ENCODE results near the gene FKBP4. TPM values are rescaled to one million over a fixed set of nuclear protein-coding genes. Genes with fewer than 3 reads are reported as not detected.

Gene FKBP4
- total RNA-seq, 2 donors from 2014 or later = 63.1 to 274 TPM

DNA sequence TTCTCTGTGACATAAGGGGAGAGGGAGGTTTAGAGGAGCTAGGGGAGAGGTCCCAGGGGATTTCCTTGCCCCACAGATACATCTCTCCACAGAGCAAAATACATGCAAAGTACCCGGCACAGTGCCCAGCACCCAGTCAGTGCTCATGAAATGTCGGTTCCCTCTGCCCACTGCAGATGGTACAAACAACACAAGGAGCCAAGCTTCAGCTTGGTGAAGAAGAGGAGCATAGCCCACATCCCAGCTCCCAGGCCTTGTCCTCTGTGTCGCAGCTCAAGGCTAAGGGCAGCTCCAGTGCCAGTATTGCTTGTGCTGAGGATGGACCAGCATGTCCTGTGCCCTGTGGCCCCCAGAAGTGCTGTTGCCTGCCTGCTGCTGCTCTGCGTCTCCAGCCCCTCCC lies 35.0 kb upstream of the FKBP4 start:
- intact Hi-C loops (cut with DNase I) = no loop called here
- no peaks in the 10 kb centered on the region for H3K36me3 ChIP-seq
- H3K27me3 ChIP-seq = no peaks in the 10 kb centered on the region
- no peak overlapping the region for H3K9ac ChIP-seq (ENCODE audit: low read depth in 2 of 2, low read length in 2 of 2)
- no peak overlapping the region for H3K27ac ChIP-seq
- TF ChIP-seq, protein P1, sequence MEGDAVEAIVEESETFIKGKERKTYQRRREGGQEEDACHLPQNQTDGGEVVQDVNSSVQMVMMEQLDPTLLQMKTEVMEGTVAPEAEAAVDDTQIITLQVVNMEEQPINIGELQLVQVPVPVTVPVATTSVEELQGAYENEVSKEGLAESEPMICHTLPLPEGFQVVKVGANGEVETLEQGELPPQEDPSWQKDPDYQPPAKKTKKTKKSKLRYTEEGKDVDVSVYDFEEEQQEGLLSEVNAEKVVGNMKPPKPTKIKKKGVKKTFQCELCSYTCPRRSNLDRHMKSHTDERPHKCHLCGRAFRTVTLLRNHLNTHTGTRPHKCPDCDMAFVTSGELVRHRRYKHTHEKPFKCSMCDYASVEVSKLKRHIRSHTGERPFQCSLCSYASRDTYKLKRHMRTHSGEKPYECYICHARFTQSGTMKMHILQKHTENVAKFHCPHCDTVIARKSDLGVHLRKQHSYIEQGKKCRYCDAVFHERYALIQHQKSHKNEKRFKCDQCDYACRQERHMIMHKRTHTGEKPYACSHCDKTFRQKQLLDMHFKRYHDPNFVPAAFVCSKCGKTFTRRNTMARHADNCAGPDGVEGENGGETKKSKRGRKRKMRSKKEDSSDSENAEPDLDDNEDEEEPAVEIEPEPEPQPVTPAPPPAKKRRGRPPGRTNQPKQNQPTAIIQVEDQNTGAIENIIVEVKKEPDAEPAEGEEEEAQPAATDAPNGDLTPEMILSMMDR (IDR thresholded peaks at IDR 0.05) = no peak
- H3K4me3 ChIP-seq = no peak overlapping the region
- no peaks in the 10 kb centered on the region for H3K4me1 ChIP-seq
- H3K9me3 ChIP-seq = no peaks in the 10 kb centered on the region
- no peak for DNase-seq

DNA sequence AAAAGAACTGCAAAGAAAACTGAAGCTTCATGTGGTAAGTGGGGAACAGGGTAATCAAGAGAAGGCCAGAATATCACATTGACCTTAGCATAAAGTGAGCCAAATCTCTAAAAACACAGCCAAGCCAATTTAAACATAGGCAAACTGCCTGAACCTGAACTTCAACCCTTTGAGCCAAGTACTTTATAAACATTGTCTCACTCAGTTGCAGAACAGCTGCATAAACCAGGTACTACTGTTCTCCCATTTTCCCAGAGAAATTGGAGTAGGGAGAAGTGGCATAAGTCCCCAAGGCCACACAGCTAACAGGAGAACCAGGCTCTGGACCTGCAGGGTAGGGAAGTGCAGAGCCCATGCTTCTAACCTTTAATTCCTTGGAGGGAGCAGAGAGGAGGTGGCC lies 30.4 kb upstream of the FKBP4 start:
- intact Hi-C loops (cut with DNase I) = no loop called here
- DNase-seq = peak; percentile 38
- no peaks in the 10 kb centered on the region for H3K4me1 ChIP-seq
- no peaks in the 10 kb centered on the region for H3K27me3 ChIP-seq
- no peak overlapping the region for H3K9ac ChIP-seq (ENCODE audit: low read depth in 2 of 2, low read length in 2 of 2)
- no peaks in the 10 kb centered on the region for H3K9me3 ChIP-seq
- H3K36me3 ChIP-seq = no peaks in the 10 kb centered on the region
- TF ChIP-seq, protein P1 (IDR thresholded peaks at IDR 0.05) = no peak
- H3K27ac ChIP-seq = no peak overlapping the region
- no peak overlapping the region for H3K4me3 ChIP-seq

DNA sequence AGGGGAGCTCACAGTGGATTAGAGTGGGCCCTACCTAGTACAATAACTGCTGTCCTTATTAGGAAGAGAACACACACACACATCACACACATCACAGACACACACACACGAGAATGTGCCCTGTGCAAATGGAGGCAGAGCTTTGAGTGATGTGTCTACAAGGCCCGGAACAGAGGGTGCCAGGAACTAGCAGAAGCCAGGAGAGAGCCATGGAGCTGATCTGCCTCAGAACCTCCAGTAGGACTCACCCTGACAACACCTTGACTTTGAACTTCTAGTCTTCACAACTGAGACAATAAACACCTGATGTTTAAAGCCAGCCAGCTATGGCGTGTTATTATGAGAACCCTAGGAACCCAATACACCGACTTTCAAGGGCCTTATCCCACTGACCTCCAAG lies 29.7 kb upstream of the FKBP4 start:
- no peak for DNase-seq

DNA sequence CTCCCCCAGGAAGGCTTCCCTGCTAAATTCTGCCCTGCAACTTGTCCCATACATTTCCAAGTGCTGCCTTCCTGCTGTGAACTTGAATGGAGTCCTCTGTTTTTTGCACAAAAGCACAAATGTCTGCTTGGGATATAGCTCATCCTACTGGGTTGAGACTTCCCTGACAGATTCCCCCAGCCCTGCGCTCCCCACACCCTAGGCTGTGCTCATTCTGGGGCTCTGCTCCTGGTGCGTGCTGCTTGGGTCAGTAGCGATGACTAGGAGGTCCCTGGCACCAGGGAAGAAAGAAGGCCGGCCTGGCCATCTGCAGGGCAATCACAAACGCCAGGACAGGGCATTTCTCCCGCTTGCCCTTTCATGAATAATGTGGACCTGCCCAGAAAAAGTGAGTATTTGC lies 29.2 kb upstream of the FKBP4 start:
- Histone ChIP-seq H3K4me3 (no peak overlapping the region), H3K9ac (ENCODE audit: low read depth in 2 of 2, low read length in 2 of 2) (peak overlapping the region in 1 of 2 donors; percentile 41), H3K27ac (no peak overlapping the region), H3K36me3 (no peaks in the 10 kb centered on the region), H3K4me1 (no peaks in the 10 kb centered on the region), H3K9me3 (no peaks in the 10 kb centered on the region), H3K27me3 (no peaks in the 10 kb centered on the region)
- DNase-seq = no peak
- intact Hi-C loops (cut with DNase I) = no loop called here
- TF ChIP-seq, protein P1 (IDR thresholded peaks at IDR 0.05) = no peak

More for the DNA sequence above, 29.7 kb upstream of the FKBP4 start:
- no peaks in the 10 kb centered on the region for H3K27me3 ChIP-seq
- intact Hi-C loops (cut with DNase I) = no loop called here
- no peaks in the 10 kb centered on the region for H3K36me3 ChIP-seq
- no peaks in the 10 kb centered on the region for H3K4me1 ChIP-seq
- H3K9me3 ChIP-seq = no peaks in the 10 kb centered on the region
- no peak overlapping the region for H3K27ac ChIP-seq
- H3K9ac ChIP-seq (ENCODE audit: low read depth in 2 of 2, low read length in 2 of 2) = peak overlapping the region in 1 of 2 donors; percentile 41
- TF ChIP-seq, protein P1 (IDR thresholded peaks at IDR 0.05) = no peak
- H3K4me3 ChIP-seq = no peak overlapping the region

DNA sequence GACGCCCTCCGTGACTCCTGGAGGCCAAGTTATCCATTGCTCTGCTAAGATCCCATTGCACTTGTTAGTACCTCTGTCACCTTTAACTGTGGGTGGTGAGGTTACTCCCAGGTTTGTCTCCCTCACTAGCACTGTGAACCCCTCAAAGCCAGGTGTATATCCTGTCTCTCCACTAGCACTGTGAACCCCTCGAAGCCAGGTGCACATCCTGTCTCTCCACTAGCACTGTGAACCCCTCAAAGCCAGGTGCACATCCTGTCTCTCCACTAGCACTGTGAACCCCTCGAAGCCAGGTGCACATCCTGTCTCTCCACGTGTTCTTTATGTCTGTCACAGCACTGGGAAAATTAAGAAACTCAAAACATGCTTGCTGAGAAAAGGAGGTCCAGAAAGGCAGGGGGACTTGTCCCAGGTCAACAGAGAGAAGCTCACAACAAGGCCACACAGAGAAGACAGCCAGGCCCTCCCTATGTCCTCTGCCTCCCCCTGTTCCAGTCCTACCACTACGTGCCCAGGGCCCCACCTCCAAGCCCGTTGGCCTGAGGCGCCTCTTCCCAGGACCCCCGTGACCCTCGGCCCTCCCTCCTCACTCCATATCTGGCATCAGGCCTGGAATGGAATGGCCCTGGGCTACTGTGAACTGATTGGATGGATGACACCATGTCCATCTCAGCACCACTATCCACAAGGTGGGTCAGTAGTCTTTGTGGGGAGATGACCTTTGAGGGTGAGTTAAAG lies 26.4 kb upstream of the FKBP4 start:
- intact Hi-C loops (cut with DNase I) = no loop called here
- H3K4me3 ChIP-seq = no peak overlapping the region
- no peaks in the 10 kb centered on the region for H3K36me3 ChIP-seq
- no peaks in the 10 kb centered on the region for H3K4me1 ChIP-seq
- H3K9ac ChIP-seq (ENCODE audit: low read depth in 2 of 2, low read length in 2 of 2) = no peak overlapping the region
- DNase-seq = no peak
- TF ChIP-seq, protein P1 (IDR thresholded peaks at IDR 0.05) = no peak
- H3K27me3 ChIP-seq = no peaks in the 10 kb centered on the region
- no peaks in the 10 kb centered on the region for H3K9me3 ChIP-seq
- H3K27ac ChIP-seq = no peak overlapping the region
